GM23338 (cell line): ENCODE results near the gene KAZN. TPM values are rescaled to one million over a fixed set of nuclear protein-coding genes. Genes with fewer than 3 reads are reported as not detected.

Experiments used
- ATAC-seq: fragments of 200-7000 bp; cut with Tn5 transposase; 3 replicates; pipeline ENCODE4 v1.9.1; 2020
- DNase-seq: peaks from one replicate; pipeline ENCODE4 v3.0.0-alpha.2; 2015; ENCODE audit warnings: low spot score
- H2AFZ ChIP-seq: fragments of 200-600 bp; sonication (generic); 2 replicates; pipeline ENCODE4 v1.8.0; 2016; ENCODE audit warnings: antibody characterized with exemption, mild to moderate bottlenecking, moderate library complexity
- H3F3A ChIP-seq: fragments of 200-600 bp; sonication (generic); replicated peaks from 2 replicates; pipeline ENCODE4 v1.8.0; 2017; ENCODE audit warnings: antibody characterized with exemption, mixed run types, low read depth
- H3K27ac ChIP-seq: fragments of 200-600 bp; sonication (generic); 2 replicates; pipeline ENCODE4 v1.6.1; 2016; ENCODE audit warnings: low read depth
- H3K27me3 ChIP-seq: fragments of 200-600 bp; sonication (generic); 2 replicates; pipeline ENCODE4 v1.8.0; 2016; ENCODE audit warnings: mild to moderate bottlenecking, mixed run types, moderate library complexity; ENCODE audit not compliant: insufficient read depth
- H3K36me3 ChIP-seq: fragments of 200-600 bp; sonication (generic); 2 replicates; pipeline ENCODE4 v1.8.0; 2016; ENCODE audit warnings: mild to moderate bottlenecking; ENCODE audit not compliant: insufficient read depth
- H3K4me1 ChIP-seq: fragments of 200-600 bp; sonication (generic); 2 replicates; pipeline ENCODE4 v1.8.0; 2016; ENCODE audit warnings: mild to moderate bottlenecking, moderate library complexity; ENCODE audit not compliant: insufficient read depth
- H3K4me2 ChIP-seq: fragments of 200-600 bp; sonication (generic); 2 replicates; pipeline ENCODE4 v1.7.1; 2017; ENCODE audit warnings: mixed run types
- H3K4me3 ChIP-seq: fragments of 200-600 bp; sonication (generic); 2 replicates; pipeline ENCODE4 v1.6.1; 2016; ENCODE audit warnings: mixed run types
- H3K79me2 ChIP-seq: fragments of 200-600 bp; sonication (generic); replicated peaks from 2 replicates; pipeline ENCODE4 v1.8.0; 2017; ENCODE audit warnings: mild to moderate bottlenecking; ENCODE audit not compliant: insufficient read depth
- H3K9me2 ChIP-seq: fragments of 200-600 bp; sonication (generic); 2 replicates; pipeline ENCODE4 v1.8.0; 2017; ENCODE audit not compliant: insufficient read depth
- H4K20me1 ChIP-seq: fragments of 200-600 bp; sonication (generic); replicated peaks from 2 replicates; pipeline ENCODE4 v1.8.0; 2017; ENCODE audit warnings: mild to moderate bottlenecking; ENCODE audit not compliant: insufficient read depth
- H3K27ac Mint-ChIP-seq: 2 replicates; pipeline ENCODE4 v1.8.0; 2020; ENCODE audit warnings: inconsistent platforms, mild to moderate bottlenecking, moderate library complexity, mixed read lengths
- H3K27me3 Mint-ChIP-seq: 3 replicates; pipeline ENCODE4 v1.8.0; 2022; ENCODE audit warnings: low read depth, mild to moderate bottlenecking, moderate library complexity, mixed read lengths, inconsistent platforms; ENCODE audit not compliant: insufficient read depth, poor library complexity
- H3K36me3 Mint-ChIP-seq: 3 replicates; pipeline ENCODE4 v1.8.0; 2021; ENCODE audit warnings: low read depth, mild to moderate bottlenecking, inconsistent platforms, moderate library complexity, mixed read lengths
- H3K4me1 Mint-ChIP-seq: 3 replicates; pipeline ENCODE4 v1.8.0; 2020; ENCODE audit warnings: mild to moderate bottlenecking, inconsistent platforms, mixed read lengths
- H3K4me3 Mint-ChIP-seq: 3 replicates; pipeline ENCODE4 v1.8.0; 2021; ENCODE audit warnings: moderate library complexity, mild to moderate bottlenecking, inconsistent platforms, mixed read lengths
- H3K9me3 Mint-ChIP-seq: 3 replicates; pipeline ENCODE4 v1.8.0; 2020; ENCODE audit warnings: moderate library complexity, mild to moderate bottlenecking, inconsistent platforms, mixed read lengths
- CREB1 ChIP-seq: fragments of 250-450 bp; sonication (Bioruptor Pico); IDR thresholded peaks from 2 replicates; pipeline ENCODE4 v1.5.0; 2020; ENCODE audit warnings: low read depth, mild to moderate bottlenecking, moderate library complexity
- CTCF ChIP-seq, 2 experiments: fragments of 200-600 bp in 1 of 2; sonication (generic) in 1 of 2; conservative IDR thresholded peaks; 2 replicates each; pipeline versions ENCODE4 v1.5.1 to v1.6.1; 2016 to 2017; ENCODE audit warnings: antibody characterized with exemption in 2 of 2, low read depth in 2 of 2, mild to moderate bottlenecking in 2 of 2, moderate library complexity in 1 of 2
- NANOG ChIP-seq: IDR thresholded peaks from 2 replicates; pipeline ENCODE4 v1.6.1; 2016; ENCODE audit warnings: antibody characterized with exemption, borderline replicate concordance
- STAT1 ChIP-seq: IDR thresholded peaks from one replicate; pipeline ENCODE4 v1.6.1; 2016; ENCODE audit warnings: antibody characterized with exemption; ENCODE audit not compliant: unreplicated experiment
- ZNF114 ChIP-seq: fragments of 250-450 bp; sonication (Bioruptor Pico); IDR thresholded peaks from 2 replicates; pipeline ENCODE4 v1.5.0; 2020; ENCODE audit warnings: mild to moderate bottlenecking, moderate library complexity
- ZNF331 ChIP-seq: fragments of 250-450 bp; sonication (Bioruptor Pico); IDR thresholded peaks from 2 replicates; pipeline ENCODE4 v1.5.0; 2020; ENCODE audit warnings: low read depth, mild to moderate bottlenecking, moderate library complexity
- polyA plus RNA-seq: library from polyadenylated mRNA; unstranded; fragments of >200 nt; fragmentation: Nextera tagmentation; extraction: Ambion mirVana; gene quantifications from 2 replicates; pipeline ENCODE4 v1.2.1, GENCODE V29; 2016
- total RNA-seq: library from RNA; depleted of rRNA; stranded (reverse); fragments of >200 nt; shearing (Covaris generic); gene quantifications from 2 replicates; pipeline ENCODE4 v1.2.3, GENCODE V29; 2014
- TF ChIP-seq, protein P1 (sequence below): IDR thresholded peaks from 2 replicates; pipeline ENCODE4 v1.6.1; 2016; ENCODE audit warnings: antibody characterized with exemption
- TF ChIP-seq, protein P2 (sequence below): IDR thresholded peaks from one replicate; pipeline ENCODE4 v1.6.1; 2018; ENCODE audit warnings: antibody characterized with exemption; ENCODE audit not compliant: unreplicated experiment

Gene KAZN
- total and polyA plus RNA-seq, 2 experiments from 2014 or later: 9.9 to 15.0 TPM

DNA sequence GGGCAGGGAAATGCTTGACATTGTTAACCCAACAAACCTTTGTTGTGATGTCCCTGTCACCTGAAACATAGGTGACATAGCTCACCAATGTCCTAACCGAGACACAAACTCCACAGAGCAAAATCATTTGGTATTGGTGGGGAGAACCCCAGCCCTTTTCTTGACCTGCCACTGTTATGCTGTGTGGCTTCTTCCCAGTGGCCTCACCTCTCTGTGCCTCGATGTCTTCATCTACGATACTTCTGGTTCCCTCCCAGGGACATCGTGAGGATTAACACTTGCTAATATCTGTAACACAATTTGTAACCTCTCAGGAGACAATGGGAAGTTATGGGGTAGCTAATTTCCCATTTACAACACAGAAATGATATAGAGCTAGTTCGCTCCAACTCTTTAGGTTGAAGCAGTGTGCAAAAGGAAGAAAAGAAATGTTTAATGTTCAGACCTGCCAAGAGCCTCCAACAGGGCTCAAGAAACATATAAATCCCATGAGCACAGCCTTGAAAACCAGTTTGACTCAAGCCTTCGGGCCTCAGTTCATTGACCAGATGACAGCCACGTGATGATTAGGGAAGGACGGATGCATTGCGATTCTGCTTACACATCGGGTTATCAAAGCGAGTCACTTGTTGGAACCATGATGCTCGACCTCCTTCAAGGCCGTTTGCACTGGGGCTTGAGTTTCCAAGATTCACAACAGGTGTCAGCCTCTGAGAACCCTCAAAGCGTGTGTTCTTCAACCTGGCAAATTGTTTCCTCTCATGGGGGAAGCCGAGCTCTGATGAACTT is 517.3 kb downstream of the KAZN start:
- no peaks in the 10 kb centered on the region for H3K36me3 Mint-ChIP-seq
- no peak overlapping the region for H3K4me3 ChIP-seq
- DNase-seq (no peak), ATAC-seq (no peak)
- H3K27me3 Mint-ChIP-seq: peaks cover 15% of the 10 kb centered on the region
- H3K4me1 Mint-ChIP-seq: peaks cover 23% of the 10 kb centered on the region
- H3F3A ChIP-seq: no peaks in the 10 kb centered on the region
- no peaks in the 10 kb centered on the region for H3K27me3 ChIP-seq
- no peak overlapping the region for H3K27ac Mint-ChIP-seq
- no peak overlapping the region for H3K4me3 Mint-ChIP-seq
- TF ChIP-seq CREB1 (CRISPR knock-in tag): no peak
- TF ChIP-seq, protein P1, sequence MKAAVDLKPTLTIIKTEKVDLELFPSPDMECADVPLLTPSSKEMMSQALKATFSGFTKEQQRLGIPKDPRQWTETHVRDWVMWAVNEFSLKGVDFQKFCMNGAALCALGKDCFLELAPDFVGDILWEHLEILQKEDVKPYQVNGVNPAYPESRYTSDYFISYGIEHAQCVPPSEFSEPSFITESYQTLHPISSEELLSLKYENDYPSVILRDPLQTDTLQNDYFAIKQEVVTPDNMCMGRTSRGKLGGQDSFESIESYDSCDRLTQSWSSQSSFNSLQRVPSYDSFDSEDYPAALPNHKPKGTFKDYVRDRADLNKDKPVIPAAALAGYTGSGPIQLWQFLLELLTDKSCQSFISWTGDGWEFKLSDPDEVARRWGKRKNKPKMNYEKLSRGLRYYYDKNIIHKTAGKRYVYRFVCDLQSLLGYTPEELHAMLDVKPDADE: no peak
- no peak for TF ChIP-seq CTCF (conservative IDR thresholded peaks at IDR 0.05; ENCODE audit: low read depth in 2 of 2)
- peaks cover 11% of the 10 kb centered on the region for H3K4me1 ChIP-seq
- H3K9me2 ChIP-seq: no peaks in the 10 kb centered on the region
- H3K36me3 ChIP-seq: no peaks in the 10 kb centered on the region
- H3K9me3 Mint-ChIP-seq: no peaks in the 10 kb centered on the region
- H2AFZ ChIP-seq: no peak overlapping the region
- no peak overlapping the region for H3K27ac ChIP-seq
- H4K20me1 ChIP-seq: no peaks in the 10 kb centered on the region
- H3K4me2 ChIP-seq: no peak overlapping the region
- H3K79me2 ChIP-seq: no peaks in the 10 kb centered on the region

DNA sequence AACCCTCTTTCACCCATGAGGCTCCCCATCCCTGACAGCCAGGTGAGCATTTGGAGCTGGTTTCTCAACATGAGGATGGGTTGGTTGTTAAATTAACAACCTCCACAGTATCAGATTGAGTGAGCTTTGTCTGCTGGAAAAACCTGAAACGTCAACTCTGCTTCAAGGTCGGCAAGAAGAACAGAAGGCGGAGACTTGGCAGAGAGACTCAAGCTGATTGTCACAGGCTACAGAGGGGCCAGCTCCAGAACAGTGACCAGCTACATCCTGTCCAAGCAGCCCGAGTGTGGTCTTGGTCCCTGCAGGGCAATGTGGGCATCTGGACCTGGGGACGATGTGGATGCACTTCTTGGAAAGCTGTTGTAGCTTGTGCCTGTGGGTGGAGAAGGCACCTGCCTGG is 518.5 kb downstream of the KAZN start:
- H3F3A ChIP-seq: no peaks in the 10 kb centered on the region
- H3K27me3 Mint-ChIP-seq: peaks cover 15% of the 10 kb centered on the region
- TF ChIP-seq NANOG (no peak), ZNF114 (CRISPR knock-in tag) (no peak), STAT1 (no peak), ZNF331 (CRISPR knock-in tag) (no peak)
- TF ChIP-seq, protein P2, sequence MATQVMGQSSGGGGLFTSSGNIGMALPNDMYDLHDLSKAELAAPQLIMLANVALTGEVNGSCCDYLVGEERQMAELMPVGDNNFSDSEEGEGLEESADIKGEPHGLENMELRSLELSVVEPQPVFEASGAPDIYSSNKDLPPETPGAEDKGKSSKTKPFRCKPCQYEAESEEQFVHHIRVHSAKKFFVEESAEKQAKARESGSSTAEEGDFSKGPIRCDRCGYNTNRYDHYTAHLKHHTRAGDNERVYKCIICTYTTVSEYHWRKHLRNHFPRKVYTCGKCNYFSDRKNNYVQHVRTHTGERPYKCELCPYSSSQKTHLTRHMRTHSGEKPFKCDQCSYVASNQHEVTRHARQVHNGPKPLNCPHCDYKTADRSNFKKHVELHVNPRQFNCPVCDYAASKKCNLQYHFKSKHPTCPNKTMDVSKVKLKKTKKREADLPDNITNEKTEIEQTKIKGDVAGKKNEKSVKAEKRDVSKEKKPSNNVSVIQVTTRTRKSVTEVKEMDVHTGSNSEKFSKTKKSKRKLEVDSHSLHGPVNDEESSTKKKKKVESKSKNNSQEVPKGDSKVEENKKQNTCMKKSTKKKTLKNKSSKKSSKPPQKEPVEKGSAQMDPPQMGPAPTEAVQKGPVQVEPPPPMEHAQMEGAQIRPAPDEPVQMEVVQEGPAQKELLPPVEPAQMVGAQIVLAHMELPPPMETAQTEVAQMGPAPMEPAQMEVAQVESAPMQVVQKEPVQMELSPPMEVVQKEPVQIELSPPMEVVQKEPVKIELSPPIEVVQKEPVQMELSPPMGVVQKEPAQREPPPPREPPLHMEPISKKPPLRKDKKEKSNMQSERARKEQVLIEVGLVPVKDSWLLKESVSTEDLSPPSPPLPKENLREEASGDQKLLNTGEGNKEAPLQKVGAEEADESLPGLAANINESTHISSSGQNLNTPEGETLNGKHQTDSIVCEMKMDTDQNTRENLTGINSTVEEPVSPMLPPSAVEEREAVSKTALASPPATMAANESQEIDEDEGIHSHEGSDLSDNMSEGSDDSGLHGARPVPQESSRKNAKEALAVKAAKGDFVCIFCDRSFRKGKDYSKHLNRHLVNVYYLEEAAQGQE: no peak

More for the DNA sequence above, 518.5 kb downstream of the KAZN start:
- Histone ChIP-seq H3K79me2 (no peaks in the 10 kb centered on the region), H3K9me2 (no peaks in the 10 kb centered on the region), H3K36me3 (no peaks in the 10 kb centered on the region), H2AFZ (no peak overlapping the region), H3K27me3 (no peaks in the 10 kb centered on the region), H3K4me2 (no peak overlapping the region), H4K20me1 (no peaks in the 10 kb centered on the region), H3K4me3 (no peak overlapping the region), H3K4me1 (peaks cover 4% of the 10 kb centered on the region), H3K27ac (no peak overlapping the region)
- ATAC-seq (no peak), DNase-seq (no peak)
- Mint-ChIP-seq H3K27ac (no peak overlapping the region), H3K4me1 (peaks cover 17% of the 10 kb centered on the region), H3K4me3 (no peak overlapping the region), H3K36me3 (no peaks in the 10 kb centered on the region), H3K9me3 (no peaks in the 10 kb centered on the region)
